ENCODE data around the gene PRDM12. TPM values are rescaled to one million over a fixed set of nuclear protein-coding genes. Genes with fewer than 3 reads are reported as not detected.

PRDM12 gene
- total and polyA plus RNA-seq, 2 of the 8 experiments (the other 6 are each of a cell fraction or from before 2014, with no cell fraction given) = 0.14 to 0.22 TPM

DNA sequence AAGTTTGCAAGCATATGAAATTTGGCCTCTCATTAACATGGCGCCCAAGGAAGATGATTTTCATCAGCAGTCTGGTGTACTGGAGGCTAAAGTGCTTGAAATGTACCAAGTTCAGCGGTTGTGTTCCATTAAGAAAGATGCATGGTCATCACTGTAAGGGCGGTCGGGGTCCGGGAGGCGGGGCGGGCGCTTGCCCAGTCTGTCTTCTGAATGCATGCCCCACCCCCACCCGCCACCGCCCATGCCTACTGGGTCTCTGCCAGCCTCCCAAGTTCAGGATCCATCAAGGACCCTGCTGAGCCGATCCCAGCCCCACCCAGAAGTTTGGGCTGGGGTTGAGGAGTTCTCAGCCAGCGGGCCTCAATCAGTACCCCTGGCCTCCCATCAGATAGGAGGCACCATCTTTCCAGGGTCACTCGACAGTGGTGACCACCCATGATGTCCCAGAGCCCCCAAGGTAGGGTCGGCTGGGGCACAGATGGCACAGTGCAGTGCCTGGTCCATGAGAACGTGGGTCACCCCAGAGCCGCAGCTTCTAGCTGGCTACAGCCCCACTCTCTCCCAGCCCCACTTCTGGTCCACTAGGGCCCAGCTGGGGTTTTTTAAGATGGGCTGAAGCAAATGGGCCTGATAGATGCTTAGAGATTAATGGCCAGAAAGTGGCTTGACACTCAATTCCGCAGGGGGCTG is 24.4 kb upstream of the PRDM12 start:
- Histone ChIP-seq H3K23me2 (ENCODE audit: low read depth, low read length) (no peaks in the 10 kb centered on the region), H3K4me2 (ENCODE audit: insufficient read depth in 1 of 2, low read depth in 2 of 2, low read length in 2 of 2) (no peak overlapping the region), H3K36me3 (ENCODE audit: control insufficient read depth in 2 of 4, insufficient read depth in 4 of 4, low read length in 3 of 4) (peaks cover 7 to 26% (median 12%) of the 10 kb centered on the region in 4 experiments; a peak in 7 of 8 replicates), H2BK120ac (replicated peaks; ENCODE audit: low read depth, low read length) (no peak overlapping the region), H2BK20ac (ENCODE audit: low read length) (no peak overlapping the region), H4K8ac (ENCODE audit: extremely low read depth, insufficient read depth, low read length) (no peak overlapping the region), H3K4me1 (replicated peaks in 1 of 4; ENCODE audit: control insufficient read depth in 3 of 4, insufficient read depth in 4 of 4, low read length in 3 of 4) (peaks cover 0 to 7% (median 4%) of the 10 kb centered on the region in 4 experiments; a peak in 6 of 7 replicates), H3K79me1 (ENCODE audit: low read depth, low read length) (no peaks in the 10 kb centered on the region), H3K4ac (replicated peaks; ENCODE audit: insufficient read length, low read depth, low read length) (no peak overlapping the region), H3K79me2 (ENCODE audit: control insufficient read depth in 1 of 2, insufficient read depth in 2 of 2, low read length in 2 of 2) (no peaks in the 10 kb centered on the region), H3K18ac (ENCODE audit: extremely low read depth, low read length) (no peak overlapping the region), H2BK12ac (ENCODE audit: low read depth, low read length) (no peak overlapping the region), H3K14ac (ENCODE audit: insufficient read length) (no peak overlapping the region), H4K5ac (ENCODE audit: insufficient read length, low read depth, low read length) (no peak overlapping the region), H2AK5ac (ENCODE audit: low read depth, low read length) (no peak overlapping the region), H2AFZ (ENCODE audit: low read length) (no peak overlapping the region), H2BK15ac (ENCODE audit: low read length) (no peak overlapping the region), H3K23ac (ENCODE audit: insufficient read length) (no peak overlapping the region), H4K20me1 (replicated peaks in 1 of 2; ENCODE audit: control insufficient read depth in 1 of 2, insufficient read depth in 2 of 2, low read length in 2 of 2) (peaks cover 0 to 10% of the 10 kb centered on the region in 2 experiments), H3K9me3 (ENCODE audit: insufficient read depth in 2 of 2, low read depth in 1 of 2, low read length in 1 of 2) (no peaks in the 10 kb centered on the region), H4K91ac (replicated peaks; ENCODE audit: insufficient read length, low read length) (no peak overlapping the region), H3K27me3 (replicated peaks in 1 of 4; ENCODE audit: control insufficient read depth in 3 of 4, extremely low read depth in 1 of 4, insufficient read depth in 3 of 4, low read length in 3 of 4) (peaks cover 0 to 2% (median 0%) of the 10 kb centered on the region in 4 experiments; a peak in 1 of 7 replicates), H3K56ac (replicated peaks; ENCODE audit: insufficient read length, low read depth, low read length) (no peak overlapping the region), H3K9ac (replicated peaks in 1 of 4; ENCODE audit: extremely low read depth in 1 of 4, low read depth in 3 of 4, low read length in 3 of 4) (no peak overlapping the region), H3K27ac (ENCODE audit: low read depth, low read length) (no peak overlapping the region), H3K4me3 (ENCODE audit: extremely low read depth in 1 of 4, insufficient read depth in 2 of 4, low read depth in 3 of 4, low read length in 4 of 4) (no peak overlapping the region), H2BK5ac (ENCODE audit: low read depth, low read length) (no peak overlapping the region)
- CTCF ChIA-PET (ENCODE audit: partially characterized antibody) = interaction anchor here (2.7 kb wide), 1 partner anchor 43 kb away, joined by 12 read pairs; no protein-coding TSS in a partner anchor
- TF ChIP-seq HDAC6 (IDR thresholded peaks at IDR 0.05; ENCODE audit: low read depth, low read length) = no peak
- TF ChIP-seq CEBPB (IDR thresholded peaks at IDR 0.05; ENCODE audit: low read depth, low read length) = no peak
- TF ChIP-seq POU5F1 (IDR thresholded peaks at IDR 0.05; ENCODE audit: low read depth, low read length) = no peak
- no peak for TF ChIP-seq TCF12 (IDR thresholded peaks at IDR 0.05; ENCODE audit: low read depth, low read length)
- no peak for TF ChIP-seq BRCA1 (IDR thresholded peaks at IDR 0.05; ENCODE audit: low read depth, low read length)
- no peak for TF ChIP-seq JUN (IDR thresholded peaks at IDR 0.05; ENCODE audit: low read depth, low read length)
- 90% methylated on average over 9 of the region's 17 CpGs; no CpG with 5 or more reads in 1 of the 2 experiments for WGBS, 2 experiments (ENCODE audit: extremely low coverage in 1 of 2, insufficient coverage in 1 of 2, insufficient read length in 1 of 2, insufficient replicate concordance in 2 of 2, low coverage in 1 of 2, low lambda C conversion rate in 2 of 2, missing lambda C conversion rate in 1 of 2)
- FAIRE-seq (no peak), DNase-seq (ENCODE audit: low read depth in 1 of 2, low spot score in 2 of 2) (no peak)
- POLR2A ChIA-PET (ENCODE audit: partially characterized antibody) = interaction anchor here (0.5 kb wide), 1 partner anchor 42 kb away, joined by 3 read pairs; no protein-coding TSS in a partner anchor
